Measurements from ENCODE around the gene AOAH. TPM values are rescaled to one million over a fixed set of nuclear protein-coding genes. Genes with fewer than 3 reads are reported as not detected.

The AOAH gene
- total and polyA plus RNA-seq, 2 donors (not counting 3 experiments of a cell fraction or from before 2014, with no cell fraction given), result not detected

- Histone ChIP-seq H2AFZ (ENCODE audit: low read depth, low read length) (no peak overlapping the region), H3K27ac (ENCODE audit: insufficient read depth, low read depth, low read length) (no peak overlapping the region), H3K9me3 (replicated peaks; ENCODE audit: control insufficient read depth, insufficient read depth, low read length) (no peaks in the 10 kb centered on the region), H3K36me3 (ENCODE audit: control insufficient read depth in 2 of 2, extremely low read depth in 1 of 2, insufficient read depth in 2 of 2, low read length in 2 of 2) (no peaks in the 10 kb centered on the region), H3K4me3 (replicated peaks in 1 of 3; ENCODE audit: insufficient read depth in 1 of 3, low read depth in 1 of 3, low read length in 3 of 3) (no peak overlapping the region), H3K4me2 (ENCODE audit: insufficient read depth, low read length) (no peak overlapping the region), H3K79me2 (ENCODE audit: control insufficient read depth, insufficient read depth, low read length) (no peaks in the 10 kb centered on the region), H3K4me1 (ENCODE audit: control insufficient read depth, extremely low read depth, insufficient read depth, low read length) (no peaks in the 10 kb centered on the region), H3K9me1 (replicated peaks; ENCODE audit: control insufficient read depth, extremely low read depth, insufficient read depth, low read length) (no peaks in the 10 kb centered on the region), H4K20me1 (replicated peaks; ENCODE audit: control insufficient read depth, extremely low read depth, insufficient read depth, low read length) (no peaks in the 10 kb centered on the region), H3K9ac (replicated peaks; ENCODE audit: extremely low read depth, insufficient read depth, low read length) (no peak overlapping the region), H3K27me3 (ENCODE audit: control insufficient read depth in 2 of 2, insufficient read depth in 2 of 2, low read length in 2 of 2) (no peaks in the 10 kb centered on the region)
- FAIRE-seq (no peak), DNase-seq (ENCODE audit: low read depth, low spot score) (no peak)
- TF ChIP-seq FOS (IDR thresholded peaks at IDR 0.05; ENCODE audit: borderline replicate concordance, insufficient read depth, low read length) (no peak), EZH2 (IDR thresholded peaks at IDR 0.05; ENCODE audit: borderline replicate concordance, low read depth, low read length, severe bottlenecking) (no peak), MYC (IDR thresholded peaks at IDR 0.05; ENCODE audit: low read depth, low read length) (no peak), JUN (IDR thresholded peaks at IDR 0.05; ENCODE audit: borderline replicate concordance, insufficient read depth, insufficient read length, low read depth) (no peak), GATA2 (IDR thresholded peaks at IDR 0.05; ENCODE audit: insufficient read depth, insufficient read length, low read depth, low read length) (no peak), MAX (IDR thresholded peaks at IDR 0.05; ENCODE audit: insufficient read depth, insufficient read length) (no peak), POLR2AphosphoS5 (IDR thresholded peaks at IDR 0.05; ENCODE audit: insufficient read depth, low read depth, low read length) (no peak), POLR2A (IDR thresholded peaks at IDR 0.05; ENCODE audit: low read depth, low read length) (no peak)
- TF ChIP-seq, protein P1, sequence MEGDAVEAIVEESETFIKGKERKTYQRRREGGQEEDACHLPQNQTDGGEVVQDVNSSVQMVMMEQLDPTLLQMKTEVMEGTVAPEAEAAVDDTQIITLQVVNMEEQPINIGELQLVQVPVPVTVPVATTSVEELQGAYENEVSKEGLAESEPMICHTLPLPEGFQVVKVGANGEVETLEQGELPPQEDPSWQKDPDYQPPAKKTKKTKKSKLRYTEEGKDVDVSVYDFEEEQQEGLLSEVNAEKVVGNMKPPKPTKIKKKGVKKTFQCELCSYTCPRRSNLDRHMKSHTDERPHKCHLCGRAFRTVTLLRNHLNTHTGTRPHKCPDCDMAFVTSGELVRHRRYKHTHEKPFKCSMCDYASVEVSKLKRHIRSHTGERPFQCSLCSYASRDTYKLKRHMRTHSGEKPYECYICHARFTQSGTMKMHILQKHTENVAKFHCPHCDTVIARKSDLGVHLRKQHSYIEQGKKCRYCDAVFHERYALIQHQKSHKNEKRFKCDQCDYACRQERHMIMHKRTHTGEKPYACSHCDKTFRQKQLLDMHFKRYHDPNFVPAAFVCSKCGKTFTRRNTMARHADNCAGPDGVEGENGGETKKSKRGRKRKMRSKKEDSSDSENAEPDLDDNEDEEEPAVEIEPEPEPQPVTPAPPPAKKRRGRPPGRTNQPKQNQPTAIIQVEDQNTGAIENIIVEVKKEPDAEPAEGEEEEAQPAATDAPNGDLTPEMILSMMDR (IDR thresholded peaks at IDR 0.05; ENCODE audit: extremely low read depth in 1 of 2, insufficient read depth in 1 of 2, low read depth in 1 of 2, low read length in 2 of 2), result no peak
- BruUV-seq (replicated peaks), result no TSS peak
- dilution Hi-C loops (cut with MboI; ENCODE audit: extremely low pct_ligation_motif_present, low sequenced_read_pairs), result no loop called here
- intact Hi-C loops (cut with micrococcal nuclease), result no loop called here
- CTCF ChIA-PET, result interaction anchor here (1.4 kb wide), 1 partner anchor 34 kb away, joined by 3 read pairs; no protein-coding TSS in a partner anchor
- POLR2A ChIA-PET, result no interaction called here
Measured at GRCh38 chr7:36637417-36637816, 86.9 kb downstream of the AOAH start.

All from endothelial cell of umbilical vein (primary cell).